NCI-H446 (cell line): Measurements from ENCODE around the gene KCNQ1OT1.

Source experiments
- DNase-seq, 2 experiments: peaks; one replicate each; lab custom pipeline; 2025; lab: John Stamatoyannopoulos, UW

The KCNQ1OT1 gene

DNA sequence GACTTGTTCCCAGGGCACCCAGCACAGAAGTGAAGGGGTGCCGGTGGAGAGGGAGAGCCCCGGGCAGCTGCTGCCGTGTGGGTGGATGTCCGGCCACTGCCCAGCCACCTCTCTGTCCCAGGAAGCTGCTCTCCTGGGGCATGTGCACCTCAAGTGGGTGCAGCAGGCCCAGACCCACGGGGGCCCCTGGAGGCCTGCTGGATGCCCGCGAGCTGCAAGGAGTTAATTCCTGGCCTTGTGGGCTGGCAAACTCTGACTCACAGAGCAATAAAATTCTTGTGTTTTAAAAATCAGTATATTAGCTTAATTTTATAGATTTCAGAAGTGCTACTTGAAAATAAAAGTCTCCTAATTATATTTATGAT, 37.4 kb upstream of the KCNQ1OT1 start:
- DNase-seq: no peak

DNA sequence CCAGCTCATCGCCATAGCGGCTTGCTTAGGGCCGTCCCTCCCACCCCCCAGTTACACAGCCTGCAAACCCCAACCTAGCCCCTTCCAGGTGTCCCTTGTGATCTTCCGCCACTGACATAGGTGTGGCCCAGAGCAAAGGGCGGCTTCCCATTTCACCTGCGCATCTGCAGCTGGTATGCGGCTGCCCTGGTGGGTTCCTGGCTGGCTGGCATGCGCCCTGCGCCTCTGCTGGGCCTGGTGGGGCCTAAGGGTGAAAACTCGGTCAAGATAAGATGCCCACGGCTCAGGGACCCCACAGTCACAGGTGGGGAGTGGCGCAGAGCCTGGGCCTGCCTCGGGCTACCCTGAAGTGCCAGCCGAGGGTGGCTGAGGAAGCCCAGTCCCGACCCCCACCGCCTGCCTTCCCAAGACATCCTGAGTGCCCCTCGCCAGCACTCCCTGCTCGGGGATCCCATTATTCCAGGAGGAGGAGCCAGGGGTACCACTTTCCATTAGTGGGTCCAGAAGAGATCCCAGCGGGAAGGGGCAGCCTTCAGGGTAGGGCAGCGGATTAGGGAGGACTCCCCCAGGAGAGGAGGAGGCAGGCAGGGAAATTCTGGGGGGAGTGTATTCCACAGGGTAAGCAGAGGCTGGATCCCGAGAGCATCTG, 36.9 kb upstream of the KCNQ1OT1 start:
- DNase-seq: no peak

DNA sequence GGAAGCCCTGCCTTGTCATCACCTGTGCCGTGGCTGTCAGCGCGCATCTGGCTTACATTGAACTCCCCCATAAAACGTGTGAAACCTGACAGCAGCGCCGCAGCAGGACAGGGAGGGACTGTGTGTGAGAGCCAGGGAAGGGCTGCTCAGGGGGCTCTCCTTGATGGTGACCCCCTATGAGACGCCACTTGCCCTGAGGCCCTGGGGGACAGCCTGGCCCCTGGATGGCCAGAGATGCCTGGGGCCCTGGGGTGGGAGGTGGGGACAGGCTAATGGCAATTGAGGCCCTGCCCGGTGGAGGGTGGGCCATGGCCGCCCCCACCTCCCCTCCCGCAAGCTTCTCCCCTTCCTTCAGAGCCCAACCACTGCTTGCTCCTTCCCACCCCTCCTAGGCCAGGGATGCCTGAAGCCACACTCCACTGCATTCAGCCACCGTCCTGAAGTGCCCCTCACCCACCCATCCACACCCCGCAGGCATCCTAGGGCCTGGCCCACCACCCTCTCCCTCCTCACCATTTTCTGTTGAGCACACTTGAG, 35.3 kb upstream of the KCNQ1OT1 start:
- DNase-seq: no peak

DNA sequence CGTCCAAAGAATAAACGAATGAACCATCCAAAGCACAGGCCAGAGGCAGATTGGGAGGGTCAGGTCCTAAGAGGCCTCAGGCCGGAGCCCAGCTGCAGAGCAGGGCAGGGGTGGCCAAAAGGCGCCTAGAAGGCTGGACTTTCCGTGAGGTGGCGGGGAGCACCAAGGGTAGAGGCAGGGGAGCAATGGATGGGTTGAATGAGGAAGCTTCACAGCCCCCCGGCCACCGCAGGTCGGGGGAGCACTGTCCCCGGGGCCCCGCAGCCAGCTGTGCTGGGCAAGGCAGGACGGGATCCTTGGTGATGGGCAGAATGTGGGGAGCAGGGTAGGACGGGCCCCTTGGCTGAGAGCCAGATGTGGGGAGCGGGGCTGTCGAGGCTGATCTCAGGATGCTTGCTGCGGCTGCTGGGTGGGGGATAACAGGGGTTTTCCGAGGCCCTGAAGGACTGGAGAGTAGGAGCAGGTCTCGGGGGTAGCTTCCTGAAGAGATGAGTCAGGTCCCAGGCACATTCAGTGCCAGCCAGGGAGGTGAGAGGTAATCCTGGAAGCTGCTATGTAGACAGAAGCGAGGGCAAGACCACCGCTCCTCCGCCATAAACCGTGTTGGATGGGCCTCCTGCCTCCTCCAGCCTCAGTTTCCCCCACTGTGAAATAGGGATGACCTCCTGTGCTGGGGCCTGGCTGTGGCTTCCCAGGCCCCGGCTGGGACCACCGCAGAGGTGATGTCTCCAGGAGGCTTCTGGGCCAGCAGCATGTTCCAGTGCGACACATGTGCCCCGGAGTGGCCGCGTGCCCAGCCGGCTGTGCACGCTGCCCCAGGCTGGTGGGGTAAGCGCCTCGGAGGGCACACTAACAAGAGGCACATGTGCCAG, 34.6 kb upstream of the KCNQ1OT1 start:
- no peak for DNase-seq

DNA sequence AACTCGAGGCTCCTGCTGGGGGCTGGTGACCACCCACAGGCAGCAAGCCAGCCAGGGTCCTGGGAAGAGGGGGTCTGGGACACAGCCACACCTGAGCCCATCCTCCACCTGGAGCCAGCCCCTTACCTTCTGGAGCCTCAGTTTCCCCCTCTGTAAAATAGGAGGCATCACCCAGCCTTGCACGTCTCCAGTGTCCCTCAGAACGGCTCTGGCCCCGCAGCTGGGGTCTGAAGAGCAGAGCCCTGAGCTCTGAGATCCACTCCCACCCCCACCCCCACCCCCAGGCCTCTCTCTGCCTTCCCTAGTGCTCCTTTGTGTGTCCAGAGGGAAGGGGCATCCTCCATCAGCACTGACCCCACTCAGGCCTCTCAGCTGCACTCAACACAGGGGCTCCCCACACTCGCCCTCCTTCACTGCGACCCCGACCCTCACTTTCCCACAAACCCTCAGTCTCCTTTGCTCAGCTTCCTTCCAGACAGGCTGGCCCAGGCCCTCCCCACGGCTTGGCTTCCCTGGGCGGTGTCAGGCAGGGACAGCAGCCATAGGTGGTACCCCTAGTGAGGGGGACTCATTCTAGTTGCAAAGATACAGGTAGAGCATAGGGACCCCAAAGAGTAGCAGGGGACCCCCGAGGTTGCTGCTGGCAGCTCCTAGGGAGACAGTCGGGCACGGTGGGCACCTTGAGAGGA, 33.3 kb upstream of the KCNQ1OT1 start:
- DNase-seq: no peak

DNA sequence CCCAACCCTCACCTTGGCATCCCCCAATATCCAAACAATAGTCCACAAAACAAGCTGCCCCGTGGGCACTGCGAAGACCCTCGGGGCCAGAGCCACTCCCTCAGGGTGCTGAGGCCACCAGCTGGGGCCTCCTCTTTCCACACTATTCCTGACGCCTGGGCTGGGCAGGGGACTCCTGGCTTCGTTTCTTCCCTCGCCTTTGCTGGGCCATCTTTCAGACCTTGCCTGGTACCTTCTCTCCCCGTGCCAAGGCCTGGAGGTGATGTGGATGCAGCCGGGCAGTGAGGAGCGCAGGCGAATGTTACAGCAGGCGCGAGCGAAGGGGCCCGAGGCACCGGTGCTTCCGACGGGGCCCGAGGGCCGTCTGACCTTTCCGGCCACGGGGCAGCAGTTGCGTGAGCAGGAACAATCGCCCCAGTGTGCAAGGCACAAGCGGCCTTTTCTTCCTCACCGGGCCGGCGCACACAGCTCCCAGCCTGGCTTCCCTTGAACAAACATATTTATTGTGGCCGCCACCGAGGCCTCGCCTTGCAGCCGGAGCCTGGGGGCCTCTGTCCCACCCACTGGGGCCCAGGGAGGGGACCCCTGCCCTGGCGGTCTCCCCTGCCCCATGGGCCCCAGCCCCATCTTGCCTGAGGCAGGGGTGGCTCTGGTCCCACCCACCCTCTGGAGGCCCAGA, 32.6 kb upstream of the KCNQ1OT1 start:
- no peak for DNase-seq

DNA sequence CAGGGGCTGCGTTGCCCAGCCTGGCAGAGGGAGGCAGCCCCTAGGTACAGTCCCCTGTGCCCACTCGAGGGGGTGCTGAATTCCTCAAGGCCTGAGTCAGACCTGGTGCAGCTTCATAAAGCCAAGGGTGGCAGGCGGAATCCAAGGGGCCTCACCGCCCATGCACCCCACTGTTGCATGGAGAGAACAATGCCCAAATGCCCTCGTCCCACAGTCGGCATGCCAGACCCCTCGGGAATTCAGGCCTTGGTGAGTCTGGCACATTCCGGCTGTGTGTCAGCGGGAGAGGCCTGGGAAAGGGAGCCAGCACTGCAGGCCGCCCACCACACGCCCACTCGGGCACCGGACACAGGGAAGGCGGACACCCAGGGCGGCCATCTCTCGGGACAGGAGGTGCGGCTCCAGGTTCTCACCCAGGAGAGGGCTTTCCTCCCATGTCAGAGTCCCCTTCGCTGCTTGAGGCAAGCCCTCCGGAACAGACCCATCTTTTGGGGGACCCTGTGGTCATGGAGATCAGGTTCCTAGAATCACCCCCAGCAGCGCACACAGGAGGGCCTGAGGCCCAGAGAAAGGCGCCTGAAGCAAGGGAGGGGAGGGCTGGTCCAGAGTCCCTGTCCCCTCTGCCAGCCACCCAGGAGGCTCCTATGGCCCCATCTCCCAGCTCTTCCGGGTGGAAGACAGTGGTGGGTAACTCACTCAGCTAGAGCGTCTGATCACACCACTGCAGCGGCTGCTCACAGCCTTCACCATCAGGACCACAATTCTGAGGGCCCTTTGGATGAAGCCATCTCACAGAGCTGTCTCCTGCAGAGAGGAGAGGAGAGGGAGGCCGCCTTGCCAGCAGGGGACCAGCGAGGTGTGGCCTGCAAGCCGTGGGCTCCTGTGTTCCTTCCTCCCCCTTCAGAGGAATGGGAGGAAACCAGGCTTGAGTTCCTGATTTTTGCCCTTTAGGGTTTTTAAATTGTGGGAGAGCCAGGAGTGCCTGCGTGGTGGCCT, 31.6 kb upstream of the KCNQ1OT1 start:
- no peak for DNase-seq

DNA sequence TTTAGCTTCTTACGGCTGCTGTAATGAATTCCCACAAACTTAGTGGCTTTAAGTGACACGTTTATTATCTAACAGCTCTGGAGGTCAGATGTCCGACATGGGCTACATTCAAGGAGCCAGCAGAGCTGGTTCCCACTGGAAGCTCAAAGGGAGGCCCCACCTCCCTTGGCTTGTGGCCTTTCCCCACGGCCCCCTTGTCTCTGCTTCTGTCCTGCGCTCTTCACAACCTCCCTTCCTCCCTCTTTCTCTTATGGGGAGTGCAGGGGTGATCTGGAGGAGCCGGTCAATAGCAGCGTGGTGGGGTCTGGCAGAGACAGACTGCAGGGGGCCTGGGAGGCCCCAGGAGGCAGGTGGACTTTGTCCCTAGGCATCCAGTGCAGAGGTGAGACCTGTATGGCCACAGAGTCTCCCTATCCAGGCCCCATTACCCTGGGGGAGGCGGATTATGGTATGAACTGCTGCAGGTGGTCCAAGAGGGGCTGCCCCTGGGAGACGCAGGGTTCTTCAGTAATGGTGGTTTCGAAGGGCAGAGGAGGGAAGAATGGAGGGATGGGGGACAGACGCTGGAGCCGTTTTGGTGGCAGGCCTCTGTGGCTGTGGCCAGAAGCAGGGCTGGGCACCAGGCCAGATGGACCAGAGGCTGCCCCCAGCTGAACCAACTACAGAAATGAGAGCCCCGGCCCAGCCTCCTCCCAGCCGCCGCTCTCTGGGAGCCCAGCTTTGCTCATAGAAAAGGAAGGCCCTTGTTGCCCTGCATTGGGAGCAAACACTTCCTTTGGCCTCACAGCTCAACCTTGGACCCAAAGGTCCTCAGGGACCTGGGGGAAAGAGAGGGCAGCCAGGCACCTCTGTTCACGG, 30.7 kb upstream of the KCNQ1OT1 start:
- DNase-seq: no peak

DNA sequence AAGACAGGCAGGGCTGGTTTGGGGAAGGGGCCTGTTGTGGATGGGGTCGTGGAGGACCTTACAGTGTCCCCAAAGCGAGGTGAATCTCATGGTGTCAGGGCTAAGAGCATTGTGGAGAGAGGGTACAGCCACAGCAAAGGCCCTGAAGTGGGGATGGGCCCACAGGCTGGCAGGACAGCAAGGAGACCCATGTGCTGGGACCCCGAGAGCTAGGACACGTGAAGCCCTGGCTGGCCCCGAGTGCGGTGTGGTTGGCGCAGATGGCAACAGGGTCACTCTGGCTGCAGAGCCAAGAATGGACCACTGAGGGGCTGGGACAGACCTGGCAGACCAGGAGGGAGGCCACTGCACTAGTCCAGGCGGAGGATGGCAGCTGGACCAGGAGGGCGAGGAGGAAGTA, 30.0 kb upstream of the KCNQ1OT1 start:
- no peak for DNase-seq

DNA sequence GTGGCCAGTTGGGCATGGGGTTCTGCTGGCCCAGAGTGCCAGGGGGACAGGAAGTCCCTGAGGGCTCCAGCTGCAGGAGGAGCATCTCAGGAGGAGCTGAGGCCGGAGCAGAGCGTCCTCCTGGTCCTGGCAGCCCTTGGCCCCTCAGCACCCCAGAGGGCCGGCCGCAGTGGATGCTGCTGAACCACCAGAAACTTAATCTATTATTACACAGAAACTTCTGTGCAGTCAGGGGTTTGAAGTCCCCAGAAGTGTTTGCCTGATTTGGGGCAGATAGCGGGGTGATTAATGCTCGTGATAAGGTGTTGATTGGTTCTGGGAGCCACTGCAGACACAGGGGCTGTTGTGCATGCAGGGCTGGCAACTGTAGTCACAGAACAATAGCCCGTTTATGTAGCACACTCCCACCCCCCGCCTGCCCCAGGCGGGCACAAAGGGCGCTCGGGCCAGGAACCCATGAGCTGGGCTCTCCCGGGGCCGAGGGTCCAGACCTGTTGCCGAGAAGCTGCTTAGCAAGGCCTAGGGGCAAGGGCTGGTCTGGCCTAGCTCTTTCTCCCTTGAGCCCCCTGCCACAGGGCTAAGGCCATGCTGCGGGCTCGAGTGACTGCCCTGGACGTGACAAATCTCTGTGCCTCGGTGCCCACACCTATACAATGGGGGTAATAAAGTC, 29.0 kb upstream of the KCNQ1OT1 start:
- DNase-seq: no peak

DNA sequence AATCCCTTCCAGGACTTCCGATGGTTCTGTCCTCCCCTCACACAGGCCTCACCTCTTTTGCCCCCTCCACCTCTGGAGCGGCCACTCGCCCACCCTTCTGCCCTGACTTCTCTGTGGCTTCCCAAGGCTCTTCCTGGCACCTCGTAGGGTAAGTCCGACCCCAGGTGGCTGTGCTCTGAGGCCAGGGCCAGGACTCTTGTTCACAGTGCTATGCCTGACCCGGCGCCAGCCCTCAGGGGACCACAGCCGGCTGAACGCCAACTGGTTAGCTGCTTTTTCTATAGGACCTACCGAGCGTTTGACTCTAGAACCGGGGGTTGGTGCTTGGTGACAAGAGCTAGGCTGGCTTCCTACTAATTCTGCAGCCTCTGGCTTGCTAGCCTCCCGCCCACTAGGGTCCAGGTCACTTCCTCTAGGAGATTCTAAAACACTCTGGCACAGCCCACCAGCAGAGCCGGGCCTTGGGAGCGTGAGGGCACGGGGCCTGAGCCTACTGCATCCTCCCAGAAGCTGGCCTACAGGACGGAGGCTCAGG, 28.4 kb upstream of the KCNQ1OT1 start:
- DNase-seq: no peak

DNA sequence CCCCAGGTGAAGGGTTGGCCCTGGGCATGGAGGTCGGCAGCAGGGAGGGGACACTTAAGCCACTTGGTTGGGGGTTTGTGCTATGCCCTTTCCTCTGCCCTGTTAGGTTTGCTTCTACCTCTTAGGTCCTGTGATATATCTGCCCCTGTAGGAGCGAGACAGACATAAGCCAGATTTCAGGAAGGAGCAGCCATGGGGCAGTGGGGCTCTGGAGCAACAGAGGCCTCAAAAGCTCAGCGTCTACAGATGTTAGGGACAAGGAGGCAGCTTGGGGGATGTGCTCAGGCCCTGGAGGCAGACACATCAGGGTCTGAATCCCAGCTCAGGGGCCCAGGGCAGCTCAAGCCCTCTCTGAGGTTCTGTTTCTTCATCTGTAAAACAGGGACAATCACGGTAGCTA, 27.2 kb upstream of the KCNQ1OT1 start:
- no peak for DNase-seq

DNA sequence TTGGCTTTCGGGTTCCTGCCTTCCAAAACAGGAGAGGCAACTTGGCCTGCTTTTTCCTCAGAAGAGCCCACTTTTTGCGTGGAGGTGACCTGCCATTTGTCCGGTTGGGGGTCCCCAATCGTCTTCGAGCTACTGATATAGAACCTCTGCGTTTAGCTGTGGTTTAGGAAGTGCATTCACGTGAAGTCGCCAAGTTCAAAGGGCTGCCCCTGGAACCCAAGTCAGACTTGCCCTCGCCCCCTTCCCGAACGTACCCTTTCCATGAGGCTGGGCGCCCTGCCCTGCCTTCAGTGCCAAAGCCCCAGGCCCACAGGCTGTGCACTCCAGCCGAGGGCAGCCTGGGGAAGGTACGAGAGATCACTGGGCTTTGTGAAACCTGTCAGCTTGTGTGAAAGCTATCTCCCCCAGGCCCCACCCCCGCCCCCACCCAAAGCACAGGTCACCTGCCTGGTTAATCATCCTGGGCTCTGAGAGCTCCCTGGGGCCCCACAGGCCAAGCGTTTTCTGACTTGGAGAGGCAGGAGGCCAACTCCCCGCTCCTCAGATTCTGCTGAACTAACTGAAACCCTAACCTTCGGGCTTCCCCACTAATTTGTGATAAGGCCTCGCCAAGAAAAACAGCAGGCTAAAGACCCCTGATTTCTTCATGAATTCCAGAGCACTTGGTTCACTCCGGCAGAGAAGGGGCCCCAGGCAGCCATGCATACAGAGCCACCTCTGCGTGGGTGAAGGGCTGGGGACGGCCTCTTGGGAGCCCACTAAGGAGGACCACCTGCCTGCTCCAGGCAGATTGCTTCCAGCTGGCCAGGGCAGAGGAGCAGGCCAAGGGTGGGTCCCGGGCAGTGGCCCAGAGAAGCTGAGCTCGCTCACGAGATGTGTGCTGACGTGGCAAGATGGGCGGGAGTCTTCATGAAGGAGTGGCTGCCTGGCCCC, 25.8 kb upstream of the KCNQ1OT1 start:
- DNase-seq: no peak

DNA sequence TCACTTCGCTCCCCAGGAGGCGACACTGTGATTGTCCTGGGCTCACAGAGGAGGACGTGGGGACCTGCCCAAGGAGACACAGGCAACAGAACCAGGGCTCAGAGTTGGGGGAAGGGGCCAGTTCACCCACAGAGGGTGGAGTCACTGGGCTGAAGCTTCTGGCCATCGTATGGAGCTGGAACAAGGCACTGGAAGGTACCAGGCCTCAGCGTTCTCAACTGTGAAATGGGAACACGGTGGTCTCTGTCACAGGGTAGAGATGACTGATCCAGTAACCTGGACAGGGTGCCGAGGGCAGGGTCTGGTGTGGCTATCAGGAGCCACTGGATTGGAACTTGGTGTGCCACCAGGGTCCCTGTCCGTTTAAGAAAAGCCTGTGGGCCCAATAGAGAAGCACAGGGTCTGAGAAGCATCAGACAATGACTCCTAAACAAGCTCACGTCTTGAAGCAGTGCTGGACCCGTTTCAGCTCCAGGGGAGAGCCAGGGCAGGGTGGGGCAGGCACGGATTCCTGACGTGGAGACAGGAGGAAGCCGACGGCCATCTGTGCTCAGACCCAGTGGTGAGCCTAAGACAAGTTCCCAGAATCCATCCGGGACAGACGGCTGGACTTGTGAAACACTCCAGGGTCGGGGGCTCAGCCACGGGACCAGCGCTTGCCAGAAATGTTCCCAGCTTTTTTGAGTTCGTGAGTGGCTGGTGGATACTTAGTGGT, 25.0 kb upstream of the KCNQ1OT1 start:
- no peak for DNase-seq

DNA sequence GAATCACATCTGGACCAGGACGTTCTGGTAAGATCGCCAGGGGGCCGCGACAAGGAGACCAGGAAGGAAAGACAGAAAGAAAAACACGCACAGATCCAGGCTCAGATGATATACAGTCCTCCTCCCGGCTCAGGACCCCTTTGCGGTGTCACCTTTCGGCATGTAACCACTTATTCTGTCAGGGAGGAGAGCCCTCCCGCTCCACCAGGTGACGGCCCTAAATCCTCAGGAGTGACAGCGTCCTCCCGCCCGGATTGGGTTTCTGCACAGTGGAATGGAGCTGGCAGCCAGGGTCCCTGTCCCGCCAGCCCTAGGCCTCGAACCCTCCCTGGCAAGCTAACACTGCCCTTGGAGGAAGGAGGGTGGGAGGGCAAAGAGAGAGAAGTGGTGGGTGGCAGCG, 24.3 kb upstream of the KCNQ1OT1 start:
- DNase-seq: no peak

DNA sequence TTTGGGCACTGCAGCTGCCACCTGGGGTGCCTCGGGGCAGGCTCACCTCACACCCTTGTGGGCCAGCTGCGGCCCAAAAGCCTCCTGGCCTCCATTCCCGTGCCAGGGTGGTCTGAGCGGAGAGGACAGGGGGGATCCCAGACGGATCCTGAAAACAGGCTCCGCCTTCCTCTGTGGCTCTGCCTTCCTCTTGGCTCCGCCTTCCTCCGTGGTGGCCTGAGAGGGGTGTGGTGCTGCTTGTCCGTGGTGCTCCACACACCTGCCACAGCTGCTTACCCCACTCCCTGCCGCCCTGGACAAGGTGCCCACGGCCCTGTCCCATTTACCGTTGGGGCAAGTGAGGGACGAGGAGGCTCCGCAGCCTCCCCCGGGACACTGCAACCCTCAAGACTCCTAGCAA, 23.2 kb upstream of the KCNQ1OT1 start:
- DNase-seq: no peak

DNA sequence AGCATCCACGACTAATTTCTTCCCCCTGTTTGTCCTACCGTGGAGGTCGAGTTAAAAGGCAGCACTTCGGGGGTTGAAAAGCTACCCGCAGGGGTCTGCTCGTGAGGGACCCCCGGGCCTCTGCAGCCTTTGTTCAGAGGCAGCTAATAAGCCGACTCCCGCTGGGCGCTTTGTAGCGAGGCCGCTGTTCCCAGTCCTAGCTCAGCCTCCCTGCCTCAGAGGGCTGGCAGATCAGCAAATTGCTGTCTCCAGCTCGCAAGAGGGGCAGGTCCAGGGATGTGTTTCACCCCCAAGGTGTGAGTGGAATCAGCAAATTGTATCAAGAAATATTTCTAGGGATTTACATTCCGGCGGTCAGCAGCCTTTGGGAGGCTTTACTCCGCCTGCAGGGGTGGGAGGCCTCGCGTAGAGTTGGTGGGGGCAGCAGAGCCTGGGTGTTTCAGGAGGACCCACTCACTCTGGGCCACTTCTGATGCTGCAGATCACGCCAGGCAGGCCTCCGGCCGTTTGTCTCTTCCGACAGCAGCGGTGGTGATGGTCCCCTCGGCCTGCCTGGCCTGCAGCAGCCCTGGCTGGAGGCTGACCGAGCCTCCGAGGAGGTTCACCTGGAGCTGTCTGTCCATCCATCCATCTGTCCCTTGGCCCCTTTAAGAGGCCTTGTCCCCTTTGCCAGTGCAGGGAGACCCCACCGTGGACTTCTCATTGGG, 21.6 kb upstream of the KCNQ1OT1 start:
- no peak for DNase-seq
